Hematopoietic multipotent progenitor cell treated with erythropoietin and hydrocortisone succinate and interleukin-3 and kit ligand, for 4 days (in vitro differentiated cells): ENCODE results near the gene SLC25A25.
"Not testable (repeated sequence)": the region's sequence is repeated elsewhere in the genome, so short reads cannot be mapped to it uniquely, and the experiment has no call there.

Experiments used
- DNase-seq: peaks from one replicate; pipeline ENCODE4 v3.0.0-alpha.2; 2015

SLC25A25 gene

GRCh38 chr9:128098297-128099230, 30.5 kb downstream of the SLC25A25 start:
- DNase-seq, result peak; percentile 95

GRCh38 chr9:128099231-128099931, 31.3 kb downstream of the SLC25A25 start:
- DNase-seq, result no peak

- DNase-seq, result no peak
Observed at GRCh38 chr9:128099932-128100491, 32.0 kb downstream of the SLC25A25 start.

- no peak for DNase-seq
Observed at GRCh38 chr9:128100581-128100980, 32.5 kb downstream of the SLC25A25 start.

GRCh38 chr9:128101231-128101661, 33.2 kb downstream of the SLC25A25 start:
- no peak for DNase-seq

GRCh38 chr9:128101690-128102089, 33.7 kb downstream of the SLC25A25 start:
- DNase-seq, result no peak

- DNase-seq, result no peak
Observed at GRCh38 chr9:128102196-128102595, 34.2 kb downstream of the SLC25A25 start.

GRCh38 chr9:128102861-128103588, 35.0 kb downstream of the SLC25A25 start:
- no peak for DNase-seq

GRCh38 chr9:128103589-128103962, 35.5 kb downstream of the SLC25A25 start:
- no peak for DNase-seq

- no peak for DNase-seq
Observed at GRCh38 chr9:128104171-128104618, 36.2 kb downstream of the SLC25A25 start.

GRCh38 chr9:128105538-128106175, 37.6 kb downstream of the SLC25A25 start:
- no peak for DNase-seq

GRCh38 chr9:128106181-128106939, 38.3 kb downstream of the SLC25A25 start:
- DNase-seq, result no peak

GRCh38 chr9:128106940-128107467, 39.0 kb downstream of the SLC25A25 start:
- no peak for DNase-seq

GRCh38 chr9:128107468-128108268, 39.6 kb downstream of the SLC25A25 start:
- DNase-seq, result no peak

- no peak for DNase-seq
Observed at GRCh38 chr9:128108269-128109049, 40.4 kb downstream of the SLC25A25 start.

- no peak for DNase-seq
Observed at GRCh38 chr9:128109050-128109709, 41.1 kb downstream of the SLC25A25 start.

- DNase-seq, result not testable (repeated sequence)
Observed at GRCh38 chr9:128111726-128112125, 43.7 kb downstream of the SLC25A25 start.

- DNase-seq, result no peak
Observed at GRCh38 chr9:128113526-128114325, 45.7 kb downstream of the SLC25A25 start.
